PFSK-1 (cell line): ENCODE data around the gene ITPR3.

Experiments used
- POLR2AphosphoS5 ChIP-seq: IDR thresholded peaks from 2 replicates; pipeline ENCODE4 v1.6.1; 2012; ENCODE audit warnings: low read depth, mild to moderate bottlenecking, control low read depth, low read length, moderate library complexity
- REST ChIP-seq, 2 experiments: IDR thresholded peaks; 2 replicates each; pipeline versions ENCODE4 v1.6.1 to v1.8.0; 2011 to 2012; ENCODE audit warnings: low read depth in 2 of 2, low read length in 2 of 2, control low read depth in 1 of 2, inconsistent platforms in 1 of 2, mild to moderate bottlenecking in 1 of 2, moderate library complexity in 1 of 2; ENCODE audit not compliant: insufficient read depth in 1 of 2

GRCh38 chr6:33742092-33742491 is 121.0 kb downstream of the ITPR3 start:
- TF ChIP-seq REST (IDR thresholded peaks at IDR 0.05; ENCODE audit: insufficient read depth in 1 of 2, low read depth in 2 of 2, low read length in 2 of 2) (no peak), POLR2AphosphoS5 (no peak)
